K562 (cell line): ENCODE data around the gene UBE2R2. TPM values are rescaled to one million over a fixed set of nuclear protein-coding genes. Genes with fewer than 3 reads are reported as not detected.
"Not testable (repeated sequence)": the region's sequence is repeated elsewhere in the genome, so short reads cannot be mapped to it uniquely, and the experiment has no call there.

ENCODE experiments used
- ATAC-seq: fragments of 200-7000 bp; cut with Tn5 transposase; 3 replicates; pipeline ENCODE4 v1.9.1; 2020; ENCODE audit warnings: moderate library complexity
- BruUV-seq: library from RNA; stranded (reverse); fragments of 400-500 nt; replicated peaks from 2 replicates; lab custom pipeline; 2021; lab: Mats Ljungman, UMichigan
- CTCF ChIA-PET: fragments of 300-600 bp; formaldehyde crosslinking; extraction: SDS; loops from one replicate; lab custom pipeline; 2021; ENCODE audit warnings: low intra/inter-chr PET ratio; lab: Yijun Ruan, JAX
- POLR2A ChIA-PET: fragments of 300-600, 350-650 bp; sonication (Branson Sonifier 250); formaldehyde crosslinking; extraction: SDS; loops from one replicate; lab custom pipeline; 2021; ENCODE audit warnings: antibody characterized with exemption, inconsistent platforms; lab: Yijun Ruan, JAX
- DNase-seq, 4 experiments: peaks; one replicate each; pipeline versions ENCODE4 v3.0.0 to v3.0.0-alpha.2; 2011 to 2018; ENCODE audit warnings: low spot score in 3 of 4, mixed read lengths in 3 of 4; ENCODE audit errors: extremely low read depth in 1 of 4
- FAIRE-seq: peaks from 2 replicates; lab custom pipeline; 2011; peaks lifted over from hg19 to GRCh38; lab: Jason Lieb, UNC
- H2AFZ ChIP-seq: 2 replicates; pipeline ENCODE4 v1.6.0; 2011; ENCODE audit warnings: low read depth, low read length, control low read depth, inconsistent platforms
- H3K27ac ChIP-seq: fragments of 200-600 bp; 3 replicates; pipeline ENCODE4 v1.8.0; 2011; ENCODE audit warnings: low read depth, mild to moderate bottlenecking, control low read depth, inconsistent platforms, low read length, moderate library complexity, mixed read lengths; ENCODE audit errors: extremely low read depth
- H3K27me3 ChIP-seq, 2 experiments: fragments of 300-600 bp in 1 of 2; 2 replicates in 1 of 2; 3 replicates in 1 of 2; pipeline versions ENCODE4 v1.6.0 to v1.8.0; 2011; ENCODE audit warnings: inconsistent platforms in 2 of 2, low read length in 2 of 2, mild to moderate bottlenecking in 1 of 2, mixed read lengths in 1 of 2, moderate library complexity in 1 of 2; ENCODE audit not compliant: control insufficient read depth in 2 of 2, insufficient read depth in 2 of 2
- H3K36me3 ChIP-seq: fragments of 300-600 bp; 3 replicates; pipeline ENCODE4 v1.8.0; 2011; ENCODE audit warnings: mild to moderate bottlenecking, low read length, inconsistent platforms; ENCODE audit not compliant: control insufficient read depth, insufficient read depth
- H3K4me1 ChIP-seq, 2 experiments: fragments of 200-600 bp in 1 of 2; replicated peaks in 1 of 2; 2 replicates in 1 of 2; 3 replicates in 1 of 2; pipeline versions ENCODE4 v1.5.1 to v1.8.0; 2011; ENCODE audit warnings: inconsistent platforms in 2 of 2, low read length in 2 of 2, mild to moderate bottlenecking in 1 of 2, mixed read lengths in 1 of 2, moderate library complexity in 1 of 2; ENCODE audit not compliant: control insufficient read depth in 2 of 2, insufficient read depth in 2 of 2
- H3K4me2 ChIP-seq: 2 replicates; pipeline ENCODE4 v1.6.1; 2011; ENCODE audit warnings: low read length, control low read depth, inconsistent platforms, mixed read lengths; ENCODE audit not compliant: insufficient read depth
- H3K4me3 ChIP-seq: fragments of 200-600 bp; sonication (generic), shearing (Covaris generic); 2 replicates; pipeline ENCODE4 v1.5.1; 2016; ENCODE audit warnings: control low read depth, inconsistent platforms
- H3K79me2 ChIP-seq: fragments of 200-600 bp; 3 replicates; pipeline ENCODE4 v1.8.0; 2011; ENCODE audit warnings: low read length, inconsistent platforms; ENCODE audit not compliant: control insufficient read depth, insufficient read depth
- H3K9ac ChIP-seq, 2 experiments: 2 replicates each; pipeline versions ENCODE4 v1.6.0 to v1.6.1; 2011; ENCODE audit warnings: low read depth in 2 of 2, low read length in 2 of 2, control low read depth in 1 of 2, inconsistent platforms in 1 of 2, mild to moderate bottlenecking in 1 of 2, mixed read lengths in 1 of 2; ENCODE audit not compliant: insufficient read depth in 1 of 2
- H3K9me1 ChIP-seq: one replicate; pipeline ENCODE4 v1.6.0; 2011; ENCODE audit warnings: inconsistent platforms, mild to moderate bottlenecking, low read length, moderate library complexity; ENCODE audit not compliant: control insufficient read depth, insufficient read depth
- H3K9me3 ChIP-seq: replicated peaks from 2 replicates; pipeline ENCODE4 v1.5.1; 2011; ENCODE audit warnings: low read depth, low read length, inconsistent platforms; ENCODE audit not compliant: control insufficient read depth, insufficient read depth
- H4K20me1 ChIP-seq: replicated peaks from 2 replicates; pipeline ENCODE4 v1.6.1; 2011; ENCODE audit warnings: low read length, inconsistent platforms, mixed read lengths; ENCODE audit not compliant: control insufficient read depth, insufficient read depth
- ATF3 ChIP-seq, 2 experiments: fragments of 450-650 bp in 1 of 2; sonication (generic) in 1 of 2; formaldehyde crosslinking in 1 of 2; IDR thresholded peaks in 1 of 2; conservative IDR thresholded peaks in 1 of 2; 2 replicates each; pipeline versions ENCODE4 v1.6.1 to v1.8.1; 2016 to 2023; ENCODE audit warnings: mild to moderate bottlenecking in 2 of 2, moderate library complexity in 2 of 2, inconsistent platforms in 1 of 2, missing genetic modification reagents in 1 of 2
- FOSL1 ChIP-seq: fragments of 200-800 bp; sonication (Bioruptor generic); conservative IDR thresholded peaks from 2 replicates; pipeline ENCODE4 v1.6.1; 2016; ENCODE audit warnings: missing genetic modification characterization, missing compliant biosample characterization
- WGBS: fragments of 100-300 bp; shearing (Covaris generic); methylation state at CpG from one replicate; pipeline ENCODE4 v1.1.6; 2016; ENCODE audit warnings: low coverage, mixed read lengths; ENCODE audit not compliant: insufficient coverage; ENCODE audit errors: missing lambda C conversion rate; 5-methylcytosine and 5-hydroxymethylcytosine counted together
- in situ Hi-C: fragments of 300-500 bp; cut with MboI; formaldehyde crosslinking; loops from 4 replicates; pipeline ENCODE4 v1.15.0; 2018; ENCODE audit warnings: inconsistent platforms, mixed read lengths
- intact Hi-C: fragments of 100-400 bp; cut with micrococcal nuclease; formaldehyde crosslinking; loops from 2 replicates; pipeline ENCODE4 v1.14.2; 2022
- polyA plus RNA-seq, 8 experiments: library from polyadenylated mRNA; depleted of rRNA in 4 of 8; stranded (reverse) in 5 of 8; unstranded in 3 of 8; fragments of >200 nt; fragmentation: Nextera tagmentation in 2 of 8; fragmentation: Illumina TruSeq in 1 of 8; extraction: Ambion mirVana in 2 of 8; extraction: Trizol in 1 of 8; gene quantifications; 2 replicates each; pipeline versions ENCODE4 v1.2.1 to v1.2.3, GENCODE V29; 2011 to 2014; ENCODE audit warnings: inconsistent platforms in 1 of 8, missing spikeins in 1 of 8
- total RNA-seq, 7 experiments: library from RNA; depleted of rRNA in 6 of 7; stranded (reverse); fragments of >200 nt in 6 of 7; fragmentation: Illumina TruSeq in 2 of 7; extraction: Trizol in 2 of 7; gene quantifications; 2 replicates each; pipeline versions ENCODE4 v1.2.1 to v1.2.3, GENCODE V29; 2011 to 2021; ENCODE audit warnings: low replicate concordance in 1 of 7

UBE2R2 gene
- total and polyA plus RNA-seq, 9 of the 15 experiments (the other 6 are each of a cell fraction or from before 2014, with no cell fraction given) = 7.8 to 26.2 (median 11.8) TPM

- H3K4me3 ChIP-seq; in situ Hi-C loops; CTCF ChIA-PET; H3K9ac ChIP-seq; DNase-seq; H3K4me1 ChIP-seq; BruUV-seq; H3K9me3 ChIP-seq; H4K20me1 ChIP-seq; ATAC-seq; H3K4me2 ChIP-seq; H3K27ac ChIP-seq; intact Hi-C loops; H3K79me2 ChIP-seq; H3K36me3 ChIP-seq; H3K9me1 ChIP-seq; POLR2A ChIA-PET; H3K27me3 ChIP-seq; TF ChIP-seq ATF3 (CRISPR knock-in tag; conservative IDR thresholded peaks at IDR 0.05): not testable (repeated sequence)
- TF ChIP-seq FOSL1 (peak; percentile 45; the same call in 1 of the 2 replicates), ATF3 (IDR thresholded peaks at IDR 0.05) (peak; percentile 65)
- H2AFZ ChIP-seq = peak overlapping the region; percentile 63
- WGBS = 8% methylated on average over 3 of the region's 3 CpGs
- peak; percentile 52 for FAIRE-seq
These were observed 46.6 kb upstream of the UBE2R2 start for GRCh38 chr9:33770156-33770880.

GRCh38 chr9:33773135-33773534, 43.8 kb upstream of the UBE2R2 start:
- POLR2A ChIA-PET = interaction anchor here (1.0 kb wide), 1 partner anchor 96 kb away, joined by 3 read pairs; no protein-coding TSS in a partner anchor
- intact Hi-C loops, DNase-seq, H3K4me3 ChIP-seq, FAIRE-seq, in situ Hi-C loops, H3K9me1 ChIP-seq, H3K36me3 ChIP-seq, H4K20me1 ChIP-seq, H3K4me1 ChIP-seq, BruUV-seq, ATAC-seq, H3K9ac ChIP-seq, H3K4me2 ChIP-seq, CTCF ChIA-PET, H3K9me3 ChIP-seq, H3K27me3 ChIP-seq, H3K27ac ChIP-seq, H3K79me2 ChIP-seq: not testable (repeated sequence)
- peak overlapping the region; percentile 51; the same call in 1 of the 2 replicates for H2AFZ ChIP-seq

GRCh38 chr9:33774074-33774659, 42.8 kb upstream of the UBE2R2 start:
- H2AFZ ChIP-seq, DNase-seq, ATAC-seq, H3K4me2 ChIP-seq, H3K27me3 ChIP-seq, intact Hi-C loops, FAIRE-seq, CTCF ChIA-PET, POLR2A ChIA-PET, in situ Hi-C loops, H3K9me3 ChIP-seq, H3K79me2 ChIP-seq, H3K36me3 ChIP-seq, H3K4me3 ChIP-seq, H3K9me1 ChIP-seq, H3K4me1 ChIP-seq, H4K20me1 ChIP-seq, H3K27ac ChIP-seq, H3K9ac ChIP-seq: not testable (repeated sequence)
- BruUV-seq = TSS peak; percentile 5
- 6% methylated on average over 5 of the region's 5 CpGs for WGBS
